ENCODE measurements around the gene PFDN1.

PFDN1 gene

GRCh38 chr5:140295414-140295813, 7.5 kb downstream of the PFDN1 start:
- DNase-seq (ENCODE audit: low read depth) = no peak

DNA sequence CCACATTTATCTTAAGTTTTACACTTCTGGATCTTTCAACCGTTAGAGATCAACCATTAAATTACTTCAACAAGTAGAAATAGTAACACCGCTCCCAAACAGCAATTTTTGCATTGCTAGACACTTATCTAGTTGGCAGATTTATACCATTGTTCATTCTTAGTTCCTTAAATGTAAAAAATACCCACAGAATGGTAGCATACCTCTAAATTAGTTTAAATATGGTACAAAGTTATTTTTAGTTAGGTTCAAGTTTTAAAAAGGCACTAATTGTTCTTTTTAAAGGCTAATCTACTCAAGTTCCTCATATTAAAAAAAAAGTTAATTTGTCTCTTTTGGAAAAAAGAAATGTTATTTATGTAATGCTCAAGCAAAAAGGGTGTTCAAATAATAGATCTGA, 8.1 kb downstream of the PFDN1 start:
- DNase-seq (ENCODE audit: low read depth) = no peak

- DNase-seq (ENCODE audit: low read depth) = no peak
Measured at GRCh38 chr5:140293849-140294100, 9.1 kb downstream of the PFDN1 start.

DNA sequence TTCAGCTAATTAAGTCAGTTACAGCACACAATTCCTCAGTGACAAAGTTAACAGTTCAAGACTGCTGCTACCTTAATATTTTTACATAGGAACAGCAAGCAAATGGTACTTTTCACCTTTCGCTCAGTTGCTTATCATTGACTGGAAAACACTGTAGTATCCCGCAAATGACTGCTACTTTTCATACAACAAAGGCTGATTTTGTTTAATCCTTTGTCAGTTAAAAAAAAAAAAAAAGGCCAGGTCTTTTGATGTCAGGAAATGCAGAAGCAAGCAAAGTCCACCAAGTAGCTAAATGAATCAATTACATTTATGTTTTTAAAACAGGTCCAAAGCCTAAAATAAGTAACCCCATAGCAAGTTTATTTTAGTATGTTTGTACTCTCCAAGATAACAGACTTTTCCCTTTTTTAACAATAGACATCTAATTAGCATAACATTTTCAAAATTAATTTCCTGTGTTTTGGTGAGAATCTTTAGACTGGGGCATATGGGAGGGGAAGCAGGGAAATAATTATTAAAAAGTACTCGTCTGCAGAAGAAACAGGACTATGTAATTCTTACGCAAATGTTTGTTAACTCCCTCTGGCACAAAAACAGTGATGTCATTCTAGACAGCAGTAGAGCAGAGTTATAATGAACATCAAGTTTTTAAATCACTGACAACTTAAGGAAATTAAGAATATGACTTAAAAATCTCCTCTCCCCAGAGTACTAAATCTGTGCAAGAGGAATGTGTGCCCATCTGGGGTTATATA, 9.6 kb downstream of the PFDN1 start:
- no peak for DNase-seq (ENCODE audit: low read depth)

DNA sequence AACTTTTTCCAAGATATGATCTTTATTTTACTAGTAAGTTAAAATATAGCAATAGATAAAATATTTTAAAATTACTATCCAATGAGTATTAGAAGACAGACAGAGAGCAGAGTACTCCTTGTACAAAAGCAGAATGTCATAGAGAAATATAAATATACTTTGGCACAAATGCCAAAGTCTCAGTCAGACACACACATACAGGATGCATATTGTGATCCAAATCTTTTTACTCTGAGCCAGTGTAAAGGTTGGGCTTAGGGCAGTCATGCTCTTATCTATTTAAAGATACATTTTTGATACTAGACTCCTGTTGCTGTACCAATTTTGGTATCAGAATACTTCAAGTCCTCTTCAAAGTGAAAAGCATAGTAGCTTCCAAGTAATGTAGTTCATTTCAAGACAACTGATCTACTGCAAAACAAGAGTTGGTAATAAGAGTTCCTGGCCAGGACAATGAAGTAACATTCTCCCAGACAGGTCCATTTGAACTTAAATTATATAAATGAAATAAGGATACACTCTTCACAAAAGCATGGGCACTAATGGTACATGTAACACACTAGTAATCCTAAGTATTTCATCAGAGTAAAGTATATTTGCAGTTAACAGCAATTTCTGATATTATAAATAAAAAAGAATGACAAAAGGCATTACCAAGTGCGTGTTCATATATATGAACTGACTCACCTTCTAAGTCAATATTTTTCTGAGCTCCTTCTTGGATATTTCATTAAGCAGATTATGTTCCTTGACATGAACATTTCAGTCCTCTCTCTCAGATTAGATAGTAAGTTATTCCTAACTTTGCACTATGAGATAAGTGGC, 10.5 kb downstream of the PFDN1 start:
- no peak for DNase-seq (ENCODE audit: low read depth)

DNA sequence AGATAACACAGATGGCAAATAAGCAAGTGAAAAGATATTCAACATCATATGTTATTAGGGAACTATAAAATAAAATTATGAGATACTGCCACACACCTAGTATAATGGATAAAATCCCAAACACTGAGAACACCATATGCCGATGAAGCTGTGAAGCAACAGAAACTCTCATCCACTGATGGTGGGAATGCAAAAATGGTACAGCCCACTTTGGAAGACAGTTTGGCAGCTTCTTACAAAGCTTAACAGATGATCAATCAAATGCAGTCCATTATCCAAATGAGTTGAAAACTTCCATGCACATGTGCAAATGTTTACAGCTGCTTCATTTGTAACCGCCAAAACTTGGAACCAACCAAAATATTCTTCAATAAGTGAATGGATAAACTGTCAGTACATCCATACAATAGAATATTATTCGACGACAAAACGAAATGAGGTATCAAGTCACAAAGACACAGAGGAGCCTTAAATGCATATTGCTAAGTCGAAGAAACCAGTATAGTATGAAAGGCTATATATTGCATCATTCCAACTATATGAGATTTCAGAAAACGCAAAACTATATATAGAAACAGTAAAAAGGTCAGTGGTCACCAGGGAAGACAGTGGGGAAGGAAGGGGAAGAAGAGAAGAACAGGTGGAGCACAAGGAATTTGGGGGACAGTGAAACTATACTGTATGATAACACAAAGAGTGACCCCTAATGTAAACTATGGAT, 14.9 kb downstream of the PFDN1 start:
- no peak for DNase-seq (ENCODE audit: low read depth)

- no peak for DNase-seq (ENCODE audit: low read depth)
Measured at GRCh38 chr5:140286424-140286823, 16.5 kb downstream of the PFDN1 start.

- no peak for DNase-seq (ENCODE audit: low read depth)
Measured at GRCh38 chr5:140284013-140284412, 18.9 kb downstream of the PFDN1 start.

- no peak for DNase-seq (ENCODE audit: low read depth)
Measured at GRCh38 chr5:140282266-140282665, 20.6 kb downstream of the PFDN1 start.

GRCh38 chr5:140275837-140276236, 27.1 kb downstream of the PFDN1 start:
- DNase-seq (ENCODE audit: low read depth) = no peak

DNA sequence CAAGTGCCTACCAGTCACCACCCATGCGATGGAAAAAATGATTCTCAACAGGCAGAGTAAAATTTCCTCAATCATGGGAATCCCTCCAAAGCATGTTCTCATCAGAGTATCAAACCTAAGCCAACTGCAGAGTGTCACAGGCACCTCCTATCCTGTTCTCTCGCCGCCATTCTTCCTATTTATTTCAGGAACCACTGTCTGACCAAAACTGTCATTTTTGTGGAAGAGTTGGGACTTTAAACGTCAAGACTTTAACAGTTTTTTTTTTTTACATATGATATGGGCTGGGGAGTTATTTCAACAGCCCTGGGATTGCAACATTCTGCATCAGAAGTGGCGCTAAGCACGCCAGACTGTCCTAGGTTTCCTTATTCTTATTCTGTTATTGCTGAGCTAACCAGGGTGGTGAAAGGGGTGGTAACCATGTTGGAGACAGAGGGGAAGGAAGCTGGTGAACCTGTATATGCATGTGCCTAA, 29.5 kb downstream of the PFDN1 start:
- no peak for DNase-seq (ENCODE audit: low read depth)

- DNase-seq (ENCODE audit: low read depth) = no peak
Measured at GRCh38 chr5:140270008-140270407, 32.9 kb downstream of the PFDN1 start.

DNA sequence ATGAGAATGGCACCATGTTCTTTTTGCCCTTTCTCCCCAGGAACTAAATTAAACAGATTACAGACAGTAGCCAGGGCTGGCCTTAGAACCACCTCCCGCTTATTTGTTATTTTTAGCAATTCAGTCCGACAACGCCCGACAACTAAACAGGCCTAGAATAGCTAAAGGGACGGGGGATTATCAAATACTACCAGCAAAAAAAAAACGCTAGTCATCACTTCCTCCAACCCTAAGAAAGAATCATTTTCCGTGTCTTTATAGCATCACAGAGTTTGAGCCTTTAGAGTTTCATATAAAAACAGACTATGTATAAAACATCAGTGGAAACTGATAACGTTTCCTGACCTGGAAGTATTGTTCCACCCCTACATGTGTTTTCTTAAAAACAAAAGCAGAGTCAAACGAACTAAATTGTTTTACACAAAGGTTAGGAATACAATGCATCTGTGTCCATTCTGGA, 35.3 kb downstream of the PFDN1 start:
- no peak for DNase-seq (ENCODE audit: low read depth)

DNA sequence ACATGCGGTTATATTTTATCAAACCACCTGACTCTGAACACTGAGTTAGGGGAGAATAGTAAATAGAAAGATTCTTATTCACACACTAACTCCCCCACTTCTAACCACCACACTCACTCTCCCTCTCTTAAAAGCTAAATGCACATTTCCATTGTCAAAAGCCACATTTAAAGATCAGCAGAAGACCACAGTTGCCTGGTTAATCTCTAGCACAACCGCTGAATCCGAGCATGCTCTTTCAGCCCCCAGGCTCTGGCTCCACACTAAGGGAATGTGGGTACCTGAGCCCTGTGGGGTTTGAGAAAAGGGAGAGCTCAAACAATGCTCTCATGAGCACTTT, 35.7 kb downstream of the PFDN1 start:
- no peak for DNase-seq (ENCODE audit: low read depth)

- no peak for DNase-seq (ENCODE audit: low read depth)
Measured at GRCh38 chr5:140266471-140267200, 36.3 kb downstream of the PFDN1 start.

DNA sequence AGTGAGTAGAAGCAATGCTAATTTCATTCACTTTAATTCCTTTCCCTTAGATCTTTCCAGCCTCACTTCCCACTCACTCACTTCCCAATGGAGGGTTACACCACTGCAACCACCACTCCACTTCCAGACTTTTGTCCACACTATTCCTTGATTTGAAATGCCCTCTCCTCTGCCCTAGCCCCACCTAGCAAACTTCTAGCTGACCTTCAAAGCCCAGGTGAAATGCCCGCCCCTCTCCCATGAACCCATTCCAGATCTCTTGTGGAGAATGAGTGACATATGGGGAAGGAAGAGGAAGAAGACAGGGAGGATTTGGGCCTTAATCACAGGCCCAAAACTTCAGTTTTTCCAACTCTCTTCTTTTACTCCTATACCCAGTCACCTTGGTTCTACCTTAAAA, 37.1 kb downstream of the PFDN1 start:
- no peak for DNase-seq (ENCODE audit: low read depth)

DNA sequence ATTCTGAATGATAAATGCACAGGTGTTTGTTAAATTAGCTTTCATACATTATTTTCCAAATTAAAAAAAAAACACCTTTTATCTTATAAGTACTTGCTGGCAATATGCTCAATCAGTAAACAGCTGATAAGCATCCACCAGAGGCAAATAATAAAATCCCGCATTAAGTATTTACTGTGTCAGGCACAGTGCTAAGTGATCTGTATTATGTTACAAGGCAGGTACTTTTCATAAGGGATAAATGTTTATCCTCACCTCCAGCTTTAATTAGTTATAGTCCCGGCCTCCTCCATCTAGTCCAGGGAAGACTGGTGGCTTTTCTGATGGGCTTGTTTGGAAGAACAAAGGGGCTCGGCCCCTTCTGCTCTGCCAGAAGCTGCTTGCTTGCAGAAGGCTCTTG, 40.1 kb downstream of the PFDN1 start:
- no peak for DNase-seq (ENCODE audit: low read depth)

DNA sequence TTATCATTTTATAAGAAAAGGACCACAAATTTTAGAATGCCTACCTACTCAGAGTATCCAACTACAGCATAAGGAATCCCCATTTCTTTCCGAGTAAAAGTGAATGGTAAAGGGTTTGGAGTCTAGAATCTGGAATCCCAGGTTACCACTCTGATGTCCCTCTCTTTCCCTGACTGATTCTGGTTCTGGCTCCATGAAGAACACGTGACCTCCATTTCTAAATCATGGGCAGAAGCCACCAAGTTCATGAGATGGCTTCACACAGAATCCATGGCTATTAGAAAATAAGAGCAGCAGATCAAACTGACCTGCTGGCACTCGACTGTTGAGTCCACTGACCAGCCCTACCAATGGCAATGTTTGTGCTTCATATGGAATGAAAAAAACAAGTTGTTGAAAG, 40.7 kb downstream of the PFDN1 start:
- DNase-seq (ENCODE audit: low read depth) = no peak

DNA sequence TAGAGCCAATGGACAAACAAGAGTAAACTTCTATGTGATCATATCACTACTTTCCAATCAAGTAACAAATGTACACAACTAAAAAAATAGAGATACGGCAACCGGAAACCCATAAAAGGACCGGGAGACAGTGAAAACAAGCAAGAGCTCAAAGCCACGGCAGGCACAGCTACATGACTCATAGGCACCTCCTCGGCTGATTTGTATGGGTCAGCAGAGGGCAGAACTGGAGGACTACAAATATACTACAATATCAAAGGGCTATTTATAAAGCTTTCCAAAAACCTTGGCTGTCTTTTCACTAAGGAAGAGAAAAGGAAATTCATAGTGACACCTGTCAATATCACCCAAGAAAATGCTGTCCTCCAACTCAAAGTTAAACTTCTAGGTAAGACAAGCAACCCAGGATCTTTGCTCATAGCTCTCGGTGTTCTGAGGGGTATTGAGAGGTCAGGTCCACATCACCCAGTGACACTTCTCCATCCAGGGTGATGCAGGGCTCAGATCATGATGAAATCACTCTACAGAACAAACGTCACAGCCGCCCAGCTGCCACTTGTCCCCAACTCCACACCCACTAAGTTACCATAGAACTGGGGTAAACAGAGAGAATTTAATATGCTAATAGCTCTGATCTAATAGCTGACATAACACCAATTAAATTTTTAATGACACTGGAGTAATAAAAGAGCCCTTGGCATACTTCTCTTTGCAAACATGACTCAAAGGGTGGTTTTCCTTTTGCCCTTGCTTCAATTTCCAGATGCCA, 41.3 kb downstream of the PFDN1 start:
- DNase-seq (ENCODE audit: low read depth) = peak; percentile 13

- no peak for DNase-seq (ENCODE audit: low read depth)
Measured at GRCh38 chr5:140260089-140260656, 42.7 kb downstream of the PFDN1 start.

GRCh38 chr5:140259500-140259899, 43.4 kb downstream of the PFDN1 start:
- no peak for DNase-seq (ENCODE audit: low read depth)
